Measurements from ENCODE around the gene DPP3. TPM values are rescaled to one million over a fixed set of nuclear protein-coding genes. Genes with fewer than 3 reads are reported as not detected.

Gene DPP3
- total RNA-seq, 1 donor from 2014 or later = 32.7 TPM

DNA sequence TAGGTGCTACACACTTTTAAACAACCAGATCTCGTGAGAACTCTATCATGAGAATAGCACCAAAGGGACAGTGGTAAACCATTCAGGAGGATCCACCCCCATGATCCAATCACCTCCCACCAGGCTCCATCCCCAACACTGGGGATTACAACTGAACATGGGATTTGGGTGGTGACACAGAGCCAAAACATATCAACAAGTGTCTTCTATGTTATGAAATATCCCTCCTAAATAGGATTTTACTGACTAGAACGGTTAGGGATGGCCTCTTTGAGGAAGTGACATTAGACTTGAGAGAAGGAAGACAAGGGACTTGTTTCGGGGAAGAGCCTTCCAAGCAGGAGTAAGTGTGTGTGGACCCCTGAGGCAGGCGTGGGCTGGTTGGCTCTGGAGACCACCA, 29.7 kb upstream of the DPP3 start:
- H3K4me3 ChIP-seq = no peak overlapping the region
- DNase-seq = no peak
- no peaks in the 10 kb centered on the region for H3K36me3 ChIP-seq
- no peak for ATAC-seq
- intact Hi-C loops (cut with DNase I) = no loop called here
- H3K27ac ChIP-seq = no peak overlapping the region
- no peaks in the 10 kb centered on the region for H3K4me1 ChIP-seq
- no peaks in the 10 kb centered on the region for H3K27me3 ChIP-seq (ENCODE audit: low read depth)
- H3K9me3 ChIP-seq = no peaks in the 10 kb centered on the region
- TF ChIP-seq, protein P1, sequence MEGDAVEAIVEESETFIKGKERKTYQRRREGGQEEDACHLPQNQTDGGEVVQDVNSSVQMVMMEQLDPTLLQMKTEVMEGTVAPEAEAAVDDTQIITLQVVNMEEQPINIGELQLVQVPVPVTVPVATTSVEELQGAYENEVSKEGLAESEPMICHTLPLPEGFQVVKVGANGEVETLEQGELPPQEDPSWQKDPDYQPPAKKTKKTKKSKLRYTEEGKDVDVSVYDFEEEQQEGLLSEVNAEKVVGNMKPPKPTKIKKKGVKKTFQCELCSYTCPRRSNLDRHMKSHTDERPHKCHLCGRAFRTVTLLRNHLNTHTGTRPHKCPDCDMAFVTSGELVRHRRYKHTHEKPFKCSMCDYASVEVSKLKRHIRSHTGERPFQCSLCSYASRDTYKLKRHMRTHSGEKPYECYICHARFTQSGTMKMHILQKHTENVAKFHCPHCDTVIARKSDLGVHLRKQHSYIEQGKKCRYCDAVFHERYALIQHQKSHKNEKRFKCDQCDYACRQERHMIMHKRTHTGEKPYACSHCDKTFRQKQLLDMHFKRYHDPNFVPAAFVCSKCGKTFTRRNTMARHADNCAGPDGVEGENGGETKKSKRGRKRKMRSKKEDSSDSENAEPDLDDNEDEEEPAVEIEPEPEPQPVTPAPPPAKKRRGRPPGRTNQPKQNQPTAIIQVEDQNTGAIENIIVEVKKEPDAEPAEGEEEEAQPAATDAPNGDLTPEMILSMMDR (IDR thresholded peaks at IDR 0.05) = no peak

DNA sequence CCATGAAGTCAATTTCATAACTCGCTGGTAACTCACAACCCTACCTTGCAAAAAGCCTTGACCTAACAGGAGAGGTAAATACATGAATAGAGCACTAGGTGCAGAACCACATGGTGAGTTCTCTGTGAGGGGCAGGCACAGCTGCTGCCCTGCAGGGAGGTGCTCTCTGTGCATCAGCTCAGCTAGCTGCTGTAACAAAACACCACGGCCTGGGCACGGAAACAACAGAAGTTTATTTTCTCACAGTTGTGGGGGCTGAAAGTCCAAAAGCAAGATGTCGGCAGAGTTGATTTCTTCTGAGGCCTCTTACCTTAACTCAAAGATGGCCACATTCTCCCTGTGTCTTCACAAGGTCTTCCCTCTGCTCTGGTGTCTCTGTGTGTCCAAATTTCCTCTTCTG, 28.6 kb upstream of the DPP3 start:
- H3K4me1 ChIP-seq = no peaks in the 10 kb centered on the region
- ATAC-seq (no peak), DNase-seq (no peak)
- H3K9me3 ChIP-seq = no peaks in the 10 kb centered on the region
- TF ChIP-seq, protein P1 (IDR thresholded peaks at IDR 0.05) = no peak
- H3K27ac ChIP-seq = no peak overlapping the region
- H3K36me3 ChIP-seq = no peaks in the 10 kb centered on the region
- H3K27me3 ChIP-seq (ENCODE audit: low read depth) = no peaks in the 10 kb centered on the region
- H3K4me3 ChIP-seq = no peak overlapping the region
- intact Hi-C loops (cut with DNase I) = no loop called here

- Histone ChIP-seq H3K27ac (no peak overlapping the region), H3K4me1 (no peaks in the 10 kb centered on the region), H3K27me3 (ENCODE audit: low read depth) (no peaks in the 10 kb centered on the region), H3K4me3 (no peak overlapping the region), H3K9me3 (no peaks in the 10 kb centered on the region), H3K36me3 (no peaks in the 10 kb centered on the region)
- no peak for DNase-seq
- intact Hi-C loops (cut with DNase I) = no loop called here
- TF ChIP-seq, protein P1 (IDR thresholded peaks at IDR 0.05) = no peak
- no peak for ATAC-seq
Measured at GRCh38 chr11:66454247-66454646, 26.0 kb upstream of the DPP3 start.

DNA sequence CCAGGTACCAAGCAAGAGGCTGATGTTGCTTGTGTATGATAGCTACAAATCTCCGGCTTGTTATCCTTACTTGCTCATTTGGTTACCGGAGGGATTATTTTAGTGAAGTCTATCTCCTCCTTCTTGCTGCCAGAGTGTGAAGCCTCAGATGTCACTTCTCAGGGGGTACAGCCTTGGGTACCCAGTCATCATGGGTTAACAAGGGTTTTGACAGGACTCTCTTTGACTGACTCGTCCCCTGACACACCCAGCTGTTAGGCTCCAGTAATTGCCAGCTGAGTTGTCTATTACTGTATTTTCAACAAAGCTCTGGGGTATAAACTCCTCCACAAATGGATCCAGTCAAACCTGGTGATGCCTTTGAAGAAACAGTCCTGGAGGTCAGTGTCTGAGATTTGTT, 25.4 kb upstream of the DPP3 start:
- no peaks in the 10 kb centered on the region for H3K36me3 ChIP-seq
- DNase-seq (no peak), ATAC-seq (no peak)
- no peaks in the 10 kb centered on the region for H3K4me1 ChIP-seq
- no peaks in the 10 kb centered on the region for H3K27me3 ChIP-seq (ENCODE audit: low read depth)
- H3K4me3 ChIP-seq = no peak overlapping the region
- H3K27ac ChIP-seq = no peak overlapping the region
- no peaks in the 10 kb centered on the region for H3K9me3 ChIP-seq
- TF ChIP-seq, protein P1 (IDR thresholded peaks at IDR 0.05) = no peak
- intact Hi-C loops (cut with DNase I) = no loop called here

DNA sequence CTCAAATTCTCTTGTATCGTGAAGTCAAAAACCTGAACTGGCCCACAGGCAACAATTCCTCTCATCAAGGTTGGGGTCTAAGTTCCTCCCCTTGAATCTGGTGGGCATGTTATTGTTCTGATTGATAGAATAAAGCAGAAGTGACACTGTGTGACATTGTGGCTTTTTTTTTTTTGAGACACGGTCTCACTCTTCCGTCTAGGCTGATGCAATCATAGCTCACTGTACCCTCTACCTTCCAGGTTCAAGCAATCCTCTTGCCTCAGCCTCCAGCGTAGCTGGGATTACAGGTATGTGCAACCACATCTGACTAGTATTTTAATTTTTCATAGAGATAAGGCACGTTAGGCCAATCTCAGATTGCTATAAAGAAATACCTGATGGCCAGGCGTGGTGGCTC, 22.4 kb upstream of the DPP3 start:
- intact Hi-C loops (cut with DNase I) = no loop called here
- ATAC-seq = peak; percentile 24 to 43
- Histone ChIP-seq H3K4me3 (no peak overlapping the region), H3K4me1 (no peaks in the 10 kb centered on the region), H3K36me3 (no peaks in the 10 kb centered on the region), H3K9me3 (no peaks in the 10 kb centered on the region), H3K27ac (no peak overlapping the region), H3K27me3 (ENCODE audit: low read depth) (no peaks in the 10 kb centered on the region)
- no peak for DNase-seq
- TF ChIP-seq, protein P1 (IDR thresholded peaks at IDR 0.05) = no peak
